Measurements from ENCODE around the gene TCEANC2. TPM values are rescaled to one million over a fixed set of nuclear protein-coding genes. Genes with fewer than 3 reads are reported as not detected.
A peak's percentile ranks its signal among the peaks of the same experiment; 100 is the strongest.

The TCEANC2 gene
- total RNA-seq, 4 donors from 2014 or later, result 2.6 to 9.5 (median 7.0) TPM

DNA sequence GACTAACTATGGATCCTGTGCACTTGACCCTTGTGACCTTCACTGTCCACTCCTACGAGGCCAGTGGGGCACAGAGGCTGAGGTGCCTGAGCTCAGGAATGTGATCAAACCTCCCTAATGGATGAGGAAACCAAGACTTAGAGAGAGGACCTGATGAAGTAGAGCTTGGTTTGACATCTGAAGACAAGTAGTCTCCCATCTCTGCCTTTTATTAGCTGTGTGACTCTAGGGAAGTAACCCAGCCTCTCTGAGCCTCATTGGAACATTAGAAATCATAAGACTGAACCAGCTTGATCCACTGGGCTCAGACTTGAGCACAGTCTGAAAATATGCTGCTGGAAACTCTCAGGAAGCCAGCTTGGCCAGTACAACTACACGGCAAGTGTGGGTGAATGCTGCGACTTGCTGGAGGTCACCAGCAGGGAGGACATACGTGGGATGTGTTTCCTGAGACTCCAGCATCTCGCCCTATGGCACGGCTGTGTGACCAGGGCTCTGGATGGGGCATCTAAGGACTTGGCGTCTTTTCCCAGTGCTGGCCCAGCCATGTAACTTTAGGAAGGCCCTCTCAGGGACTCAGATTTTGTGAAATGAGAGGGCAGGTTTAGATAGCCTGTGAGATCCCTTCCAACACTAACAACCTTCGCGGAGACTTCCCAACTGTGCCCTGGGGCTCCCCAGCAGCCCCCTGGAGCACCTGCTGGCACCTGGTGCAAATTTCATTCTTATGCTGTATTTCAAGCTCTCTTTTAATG is 88.9 kb downstream of the TCEANC2 start:
- TF ChIP-seq, protein P1, sequence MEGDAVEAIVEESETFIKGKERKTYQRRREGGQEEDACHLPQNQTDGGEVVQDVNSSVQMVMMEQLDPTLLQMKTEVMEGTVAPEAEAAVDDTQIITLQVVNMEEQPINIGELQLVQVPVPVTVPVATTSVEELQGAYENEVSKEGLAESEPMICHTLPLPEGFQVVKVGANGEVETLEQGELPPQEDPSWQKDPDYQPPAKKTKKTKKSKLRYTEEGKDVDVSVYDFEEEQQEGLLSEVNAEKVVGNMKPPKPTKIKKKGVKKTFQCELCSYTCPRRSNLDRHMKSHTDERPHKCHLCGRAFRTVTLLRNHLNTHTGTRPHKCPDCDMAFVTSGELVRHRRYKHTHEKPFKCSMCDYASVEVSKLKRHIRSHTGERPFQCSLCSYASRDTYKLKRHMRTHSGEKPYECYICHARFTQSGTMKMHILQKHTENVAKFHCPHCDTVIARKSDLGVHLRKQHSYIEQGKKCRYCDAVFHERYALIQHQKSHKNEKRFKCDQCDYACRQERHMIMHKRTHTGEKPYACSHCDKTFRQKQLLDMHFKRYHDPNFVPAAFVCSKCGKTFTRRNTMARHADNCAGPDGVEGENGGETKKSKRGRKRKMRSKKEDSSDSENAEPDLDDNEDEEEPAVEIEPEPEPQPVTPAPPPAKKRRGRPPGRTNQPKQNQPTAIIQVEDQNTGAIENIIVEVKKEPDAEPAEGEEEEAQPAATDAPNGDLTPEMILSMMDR (IDR thresholded peaks at IDR 0.05 in 4 of 5, conservative IDR thresholded peaks at IDR 0.05 in 1 of 5), result no peak
- TF ChIP-seq POLR2A (IDR thresholded peaks at IDR 0.05), result no peak
- no peak overlapping the region for H3K27ac ChIP-seq
- DNase-seq (no peak), ATAC-seq (peak in 1 of 2 donors; percentile 62)
- no peaks in the 10 kb centered on the region for H3K4me1 ChIP-seq
- in situ Hi-C loops (cut with MboI; ENCODE audit: low sequenced_read_pairs in 4 of 4) (no loop called here), intact Hi-C loops (cut with DNase I; ENCODE audit: low total_unique reads) (no loop called here)
- no peaks in the 10 kb centered on the region for H3K27me3 ChIP-seq
- no peaks in the 10 kb centered on the region for H3K36me3 ChIP-seq
- H3K9me3 ChIP-seq, result no peaks in the 10 kb centered on the region
- H3K4me3 ChIP-seq, result no peak overlapping the region

DNA sequence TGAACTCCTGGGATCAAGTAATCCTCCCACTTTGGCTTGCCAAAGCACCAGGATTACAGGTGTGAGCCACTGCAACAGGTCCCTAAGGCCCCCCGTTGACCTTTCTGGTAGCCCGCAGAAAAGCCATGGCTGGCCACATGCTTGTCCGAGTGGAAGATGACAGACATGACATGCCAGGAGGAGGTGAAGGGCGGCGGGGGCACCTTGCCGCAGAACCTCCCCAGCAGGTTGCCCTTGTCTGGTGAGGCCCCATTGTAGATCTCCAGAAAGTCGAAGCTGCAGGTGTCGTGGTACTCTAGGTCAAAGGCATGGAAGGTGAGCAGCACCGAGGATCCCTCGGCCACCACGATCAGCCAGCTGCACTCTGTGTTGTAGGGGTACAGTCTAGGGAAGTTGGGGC is 91.0 kb downstream of the TCEANC2 start:
- Histone ChIP-seq H3K36me3 (no peaks in the 10 kb centered on the region), H3K27me3 (no peaks in the 10 kb centered on the region), H3K27ac (no peak overlapping the region), H3K4me3 (no peak overlapping the region), H3K9me3 (no peaks in the 10 kb centered on the region), H3K4me1 (no peaks in the 10 kb centered on the region)
- ATAC-seq (no peak), DNase-seq (no peak)
- intact Hi-C loops (cut with DNase I; ENCODE audit: low total_unique reads) (no loop called here), in situ Hi-C loops (cut with MboI; ENCODE audit: low sequenced_read_pairs in 4 of 4) (no loop called here)
- TF ChIP-seq POLR2A (IDR thresholded peaks at IDR 0.05), result no peak
- TF ChIP-seq, protein P1 (IDR thresholded peaks at IDR 0.05 in 4 of 5, conservative IDR thresholded peaks at IDR 0.05 in 1 of 5), result no peak

- no peak overlapping the region for H3K4me3 ChIP-seq
- H3K36me3 ChIP-seq, result no peaks in the 10 kb centered on the region
- ATAC-seq, result no peak
- H3K4me1 ChIP-seq, result peaks cover 8 to 15% of the 10 kb centered on the region in 2 donors
- no peak overlapping the region for H3K27ac ChIP-seq
- intact Hi-C loops (cut with DNase I; ENCODE audit: low total_unique reads), result no loop called here
- DNase-seq, result no peak
- H3K9me3 ChIP-seq, result no peaks in the 10 kb centered on the region
- TF ChIP-seq, protein P1 (IDR thresholded peaks at IDR 0.05 in 4 of 5, conservative IDR thresholded peaks at IDR 0.05 in 1 of 5), result no peak
- no peaks in the 10 kb centered on the region for H3K27me3 ChIP-seq
- in situ Hi-C loops (cut with MboI; ENCODE audit: low sequenced_read_pairs in 4 of 4), result no loop called here
Observed at GRCh38 chr1:54149734-54150133, 96.3 kb downstream of the TCEANC2 start.

- H3K27me3 ChIP-seq, result no peaks in the 10 kb centered on the region
- TF ChIP-seq, protein P1 (IDR thresholded peaks at IDR 0.05 in 4 of 5, conservative IDR thresholded peaks at IDR 0.05 in 1 of 5), result no peak
- no peak for TF ChIP-seq POLR2A (IDR thresholded peaks at IDR 0.05)
- no peak overlapping the region for H3K27ac ChIP-seq
- H3K9me3 ChIP-seq, result no peaks in the 10 kb centered on the region
- peaks cover 8 to 15% of the 10 kb centered on the region in 2 donors for H3K4me1 ChIP-seq
- H3K36me3 ChIP-seq, result no peaks in the 10 kb centered on the region
- no peak overlapping the region for H3K4me3 ChIP-seq
- DNase-seq (no peak), ATAC-seq (no peak)
- intact Hi-C loops (cut with DNase I; ENCODE audit: low total_unique reads) (no loop called here), in situ Hi-C loops (cut with MboI; ENCODE audit: low sequenced_read_pairs in 4 of 4) (no loop called here)
Observed at GRCh38 chr1:54151013-54151412, 97.6 kb downstream of the TCEANC2 start.
